Measurements from ENCODE around the gene HIGD2A.

HIGD2A gene

GRCh38 chr5:176388444-176389134 is at the start of gene HIGD2A, which contains the start of gene NOP16:
HIGD2A (plus strand) TSS chr5:176388751; CDS start chr5:176388820, 69 bp downstream.
NOP16 (minus strand) TSS chr5:176388598; CDS start chr5:176388539, 59 bp downstream.
- peak; percentile 98 for DNase-seq (ENCODE audit: low read depth)

GRCh38 chr5:176339304-176339703 is 49.2 kb upstream of the HIGD2A start:
- DNase-seq (ENCODE audit: low read depth): no peak

GRCh38 chr5:176341325-176342157 is 47.0 kb upstream of the HIGD2A start:
- no peak for DNase-seq (ENCODE audit: low read depth)

GRCh38 chr5:176342158-176342483 is 46.4 kb upstream of the HIGD2A start:
- no peak for DNase-seq (ENCODE audit: low read depth)

GRCh38 chr5:176342766-176343458 is 45.6 kb upstream of the HIGD2A start:
- DNase-seq (ENCODE audit: low read depth): no peak

- DNase-seq (ENCODE audit: low read depth): no peak
These were observed 38.1 kb upstream of the HIGD2A start for GRCh38 chr5:176350416-176350815.

- no peak for DNase-seq (ENCODE audit: low read depth)
These were observed 36.3 kb upstream of the HIGD2A start for GRCh38 chr5:176352116-176352878.

- DNase-seq (ENCODE audit: low read depth): no peak
These were observed 35.0 kb upstream of the HIGD2A start for GRCh38 chr5:176353533-176353932.

- no peak for DNase-seq (ENCODE audit: low read depth)
These were observed 33.0 kb upstream of the HIGD2A start for GRCh38 chr5:176355400-176356178.

- no peak for DNase-seq (ENCODE audit: low read depth)
These were observed 32.4 kb upstream of the HIGD2A start for GRCh38 chr5:176356179-176356566.

GRCh38 chr5:176359658-176360057 is 28.9 kb upstream of the HIGD2A start:
- DNase-seq (ENCODE audit: low read depth): no peak

- no peak for DNase-seq (ENCODE audit: low read depth)
These were observed 27.6 kb upstream of the HIGD2A start for GRCh38 chr5:176360894-176361436.

- DNase-seq (ENCODE audit: low read depth): peak; percentile 63
These were observed 26.9 kb upstream of the HIGD2A start, which contains the start of gene KIAA1191 for GRCh38 chr5:176361437-176362232. KIAA1191 (minus strand) TSS chr5:176361764; CDS start chr5:176359508, 2,256 bp downstream.

GRCh38 chr5:176362233-176362490 is 26.4 kb upstream of the HIGD2A start:
- DNase-seq (ENCODE audit: low read depth): no peak

GRCh38 chr5:176364765-176365350 is 23.7 kb upstream of the HIGD2A start:
- no peak for DNase-seq (ENCODE audit: low read depth)

GRCh38 chr5:176365351-176366231 is 23.0 kb upstream of the HIGD2A start, which contains the start of gene ARL10:
ARL10 (plus strand) TSS chr5:176365487; CDS start chr5:176365564, 77 bp downstream.
- DNase-seq (ENCODE audit: low read depth): peak; percentile 63

- no peak for DNase-seq (ENCODE audit: low read depth)
These were observed 22.2 kb upstream of the HIGD2A start for GRCh38 chr5:176366232-176366894.

GRCh38 chr5:176368726-176369125 is 19.8 kb upstream of the HIGD2A start:
- DNase-seq (ENCODE audit: low read depth): no peak

All from HS-5 (cell line).